ENCODE results near the gene CEP85L.

Gene CEP85L

GRCh38 chr6:118597636-118598035 lies 53.8 kb downstream of the CEP85L start:
- DNase-seq (ENCODE audit: low read depth): no peak
- no peak for TF ChIP-seq CTCF (IDR thresholded peaks at IDR 0.05; ENCODE audit: insufficient read depth, low read depth, low read length, missing control alignments)

GRCh38 chr6:118596774-118597320 lies 54.5 kb downstream of the CEP85L start:
- TF ChIP-seq CTCF (IDR thresholded peaks at IDR 0.05; ENCODE audit: insufficient read depth, low read depth, low read length, missing control alignments): no peak
- DNase-seq (ENCODE audit: low read depth): no peak
- H3K4me3 ChIP-seq (ENCODE audit: low read depth, low read length): no peak overlapping the region

More at GRCh38 chr6:118597636-118598035, 53.8 kb downstream of the CEP85L start:
- no peak overlapping the region for H3K4me3 ChIP-seq (ENCODE audit: low read depth, low read length)

GRCh38 chr6:118594877-118595276 lies 56.5 kb downstream of the CEP85L start:
- no peak for TF ChIP-seq CTCF (IDR thresholded peaks at IDR 0.05; ENCODE audit: insufficient read depth, low read depth, low read length, missing control alignments)
- no peak for DNase-seq (ENCODE audit: low read depth)
- no peak overlapping the region for H3K4me3 ChIP-seq (ENCODE audit: low read depth, low read length)

GRCh38 chr6:118591897-118592296 lies 59.5 kb downstream of the CEP85L start:
- DNase-seq (ENCODE audit: low read depth): no peak
- no peak for TF ChIP-seq CTCF (IDR thresholded peaks at IDR 0.05; ENCODE audit: insufficient read depth, low read depth, low read length, missing control alignments)
- H3K4me3 ChIP-seq (ENCODE audit: low read depth, low read length): no peak overlapping the region

- TF ChIP-seq CTCF (IDR thresholded peaks at IDR 0.05; ENCODE audit: insufficient read depth, low read depth, low read length, missing control alignments): no peak
- H3K4me3 ChIP-seq (ENCODE audit: low read depth, low read length): no peak overlapping the region
- DNase-seq (ENCODE audit: low read depth): no peak
Measured at GRCh38 chr6:118589649-118590365, 61.6 kb downstream of the CEP85L start.

GRCh38 chr6:118589186-118589585 lies 62.2 kb downstream of the CEP85L start:
- no peak overlapping the region for H3K4me3 ChIP-seq (ENCODE audit: low read depth, low read length)
- DNase-seq (ENCODE audit: low read depth): no peak

More at GRCh38 chr6:118589186-118589585, 62.2 kb downstream of the CEP85L start:
- TF ChIP-seq CTCF (IDR thresholded peaks at IDR 0.05; ENCODE audit: insufficient read depth, low read depth, low read length, missing control alignments): no peak

Measured in GM12865 (cell line).